Measurements from ENCODE around the gene MRPS33. TPM values are rescaled to one million over a fixed set of nuclear protein-coding genes. Genes with fewer than 3 reads are reported as not detected.
"Not testable (repeated sequence)": the region's sequence is repeated elsewhere in the genome, so short reads cannot be mapped to it uniquely, and the experiment has no call there.

The MRPS33 gene
- total and polyA plus RNA-seq, 10 of the 15 experiments (the other 5 are each of a cell fraction or from before 2014, with no cell fraction given), result 48.4 to 372 (median 124) TPM

- in situ Hi-C loops (cut with MboI), result no loop called here
- Histone ChIP-seq H3K4me3 (no peak overlapping the region), H3K4me2 (ENCODE audit: control insufficient read depth, insufficient read depth) (no peak overlapping the region), H3K27me3 (replicated peaks in 1 of 2; ENCODE audit: control insufficient read depth in 2 of 2, insufficient read depth in 2 of 2, low read length in 1 of 2) (no peaks in the 10 kb centered on the region), H3K9ac (ENCODE audit: control insufficient read depth, insufficient read depth, low read length) (no peak overlapping the region), H2AFZ (ENCODE audit: control insufficient read depth, low read depth, low read length) (no peak overlapping the region), H3K36me3 (ENCODE audit: control insufficient read depth in 2 of 2, insufficient read depth in 2 of 2, low read length in 1 of 2) (no peaks in the 10 kb centered on the region), H3K9me3 (replicated peaks; ENCODE audit: control insufficient read depth, insufficient read depth, low read length) (no peaks in the 10 kb centered on the region), H3K4me1 (ENCODE audit: control insufficient read depth, insufficient read depth, low read length) (no peaks in the 10 kb centered on the region), H4K20me1 (ENCODE audit: control insufficient read depth, insufficient read depth) (no peaks in the 10 kb centered on the region), H3K27ac (ENCODE audit: control insufficient read depth, insufficient read depth) (no peak overlapping the region), H3K79me2 (ENCODE audit: control insufficient read depth, insufficient read depth, low read length) (no peaks in the 10 kb centered on the region)
- BruUV-seq (replicated peaks), result no TSS peak
- ChIA-PET POLR2A (no interaction called here), RAD21 (ENCODE audit: unreplicated experiment) (no interaction called here), SMC1A (ENCODE audit: uncharacterized antibody, unreplicated experiment) (interaction anchor here (1.3 kb wide), 1 partner anchor 181 kb away, joined by 3 read pairs; no protein-coding TSS in a partner anchor), CTCF (no interaction called here)
- ATAC-seq, result no peak
- no peak for FAIRE-seq
- no peak for DNase-seq (ENCODE audit: low read depth, low spot score)
- intact Hi-C loops (cut with micrococcal nuclease; ENCODE audit: unreplicated experiment), result no loop called here
- TF ChIP-seq ZNF622 (IDR thresholded peaks at IDR 0.05), result no peak
- WGBS (ENCODE audit: insufficient coverage, insufficient replicate concordance, low lambda C conversion rate, missing lambda C conversion rate), result 51% methylated on average over 14 of the region's 14 CpGs
Observed at GRCh38 chr7:141042222-141043193, 27.8 kb upstream of the MRPS33 start.

- FAIRE-seq, result no peak
- no peaks in the 10 kb centered on the region for H3K36me3 ChIP-seq (ENCODE audit: control insufficient read depth in 2 of 2, insufficient read depth in 2 of 2, low read length in 1 of 2)
Observed at GRCh38 chr7:141039376-141039775, 24.6 kb upstream of the MRPS33 start.

DNA sequence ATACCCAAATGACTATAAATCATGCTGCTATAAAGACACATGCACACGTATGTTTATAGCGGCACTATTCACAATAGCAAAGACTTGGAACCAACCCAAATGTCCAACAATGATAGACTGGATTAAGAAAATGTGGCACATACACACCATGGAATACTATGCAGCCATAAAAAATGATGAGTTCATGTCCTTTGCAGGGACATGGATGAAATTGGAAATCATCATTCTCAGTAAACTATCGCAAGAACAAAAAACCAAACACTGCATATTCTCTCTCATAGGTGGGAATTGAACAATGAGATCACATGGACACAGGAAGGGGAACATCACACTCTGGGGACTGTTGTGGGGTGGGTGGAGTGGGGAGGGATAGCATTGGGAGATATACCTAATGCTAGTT lies 23.3 kb upstream of the MRPS33 start:
- H3K9me3 ChIP-seq (replicated peaks; ENCODE audit: control insufficient read depth, insufficient read depth, low read length); H3K36me3 ChIP-seq (ENCODE audit: control insufficient read depth in 2 of 2, insufficient read depth in 2 of 2, low read length in 1 of 2); H2AFZ ChIP-seq (ENCODE audit: control insufficient read depth, low read depth, low read length); H3K27ac ChIP-seq (ENCODE audit: control insufficient read depth, insufficient read depth); H3K4me1 ChIP-seq (ENCODE audit: control insufficient read depth, insufficient read depth, low read length); SMC1A ChIA-PET (ENCODE audit: uncharacterized antibody, unreplicated experiment); H3K4me3 ChIP-seq; DNase-seq (ENCODE audit: low read depth, low spot score); RAD21 ChIA-PET (ENCODE audit: unreplicated experiment); FAIRE-seq; H3K9ac ChIP-seq (ENCODE audit: control insufficient read depth, insufficient read depth, low read length); POLR2A ChIA-PET; H3K27me3 ChIP-seq (replicated peaks in 1 of 2; ENCODE audit: control insufficient read depth in 2 of 2, insufficient read depth in 2 of 2, low read length in 1 of 2); H3K79me2 ChIP-seq (ENCODE audit: control insufficient read depth, insufficient read depth, low read length); BruUV-seq (replicated peaks); in situ Hi-C loops (cut with MboI); H3K4me2 ChIP-seq (ENCODE audit: control insufficient read depth, insufficient read depth); intact Hi-C loops (cut with micrococcal nuclease; ENCODE audit: unreplicated experiment); CTCF ChIA-PET; ATAC-seq; H4K20me1 ChIP-seq (ENCODE audit: control insufficient read depth, insufficient read depth): not testable (repeated sequence)
- 94% methylated on average over 3 of the region's 3 CpGs for WGBS (ENCODE audit: insufficient coverage, insufficient replicate concordance, low lambda C conversion rate, missing lambda C conversion rate)

More at GRCh38 chr7:141039376-141039775, 24.6 kb upstream of the MRPS33 start:
- ChIA-PET CTCF (no interaction called here), POLR2A (interaction anchor here (0.7 kb wide), 1 partner anchor 996 kb away, joined by 3 read pairs; no protein-coding TSS in a partner anchor), SMC1A (ENCODE audit: uncharacterized antibody, unreplicated experiment) (no interaction called here), RAD21 (ENCODE audit: unreplicated experiment) (no interaction called here)
- H3K4me2 ChIP-seq (ENCODE audit: control insufficient read depth, insufficient read depth), result no peak overlapping the region
- no peak overlapping the region for H3K9ac ChIP-seq (ENCODE audit: control insufficient read depth, insufficient read depth, low read length)
- H4K20me1 ChIP-seq (ENCODE audit: control insufficient read depth, insufficient read depth), result no peaks in the 10 kb centered on the region
- no TSS peak for BruUV-seq (replicated peaks)
- H3K27me3 ChIP-seq (replicated peaks in 1 of 2; ENCODE audit: control insufficient read depth in 2 of 2, insufficient read depth in 2 of 2, low read length in 1 of 2), result no peaks in the 10 kb centered on the region
- no peak overlapping the region for H3K4me3 ChIP-seq
- no peak for ATAC-seq
- H3K27ac ChIP-seq (ENCODE audit: control insufficient read depth, insufficient read depth), result no peak overlapping the region
- TF ChIP-seq ATF7 (IDR thresholded peaks at IDR 0.05; ENCODE audit: low read depth) (peak; percentile 33; the same call in 1 of the 2 replicates), HSF1 (IDR thresholded peaks at IDR 0.05; ENCODE audit: low read depth, low read length) (no peak)
- H3K9me3 ChIP-seq (replicated peaks; ENCODE audit: control insufficient read depth, insufficient read depth, low read length), result no peaks in the 10 kb centered on the region
- H3K4me1 ChIP-seq (ENCODE audit: control insufficient read depth, insufficient read depth, low read length), result no peaks in the 10 kb centered on the region
- no peaks in the 10 kb centered on the region for H3K79me2 ChIP-seq (ENCODE audit: control insufficient read depth, insufficient read depth, low read length)
- H2AFZ ChIP-seq (ENCODE audit: control insufficient read depth, low read depth, low read length), result no peak overlapping the region
- intact Hi-C loops (cut with micrococcal nuclease; ENCODE audit: unreplicated experiment), result no loop called here
- in situ Hi-C loops (cut with MboI), result no loop called here
- whole genome bisulfite sequencing (ENCODE audit: insufficient coverage, insufficient replicate concordance, low lambda C conversion rate, missing lambda C conversion rate), result 54% methylated on average over 3 of the region's 3 CpGs
- DNase-seq (ENCODE audit: low read depth, low spot score), result no peak

All from GM12878 (cell line).